Activated CD4-positive, CD25-positive, alpha-beta regulatory T cell (primary cell): ENCODE measurements around the gene SLC49A3.
"Not testable (repeated sequence)": the region's sequence is repeated elsewhere in the genome, so short reads cannot be mapped to it uniquely, and the experiment has no call there.

Source experiments
- DNase-seq, 4 experiments: peaks; one replicate each; lab custom pipeline; 2025; lab: John Stamatoyannopoulos, UW

Gene SLC49A3

GRCh38 chr4:653831-654502 is 35.0 kb downstream of the SLC49A3 start:
- DNase-seq: no peak

GRCh38 chr4:653080-653821 is 35.7 kb downstream of the SLC49A3 start:
- no peak for DNase-seq

GRCh38 chr4:651884-652642 is 36.9 kb downstream of the SLC49A3 start:
- no peak for DNase-seq

- no peak for DNase-seq
Observed at GRCh38 chr4:650951-651883, 37.7 kb downstream of the SLC49A3 start.

GRCh38 chr4:650461-650860 is 38.5 kb downstream of the SLC49A3 start:
- no peak for DNase-seq

- DNase-seq: no peak
Observed at GRCh38 chr4:649751-650310, 39.1 kb downstream of the SLC49A3 start.

GRCh38 chr4:649293-649625 is 39.7 kb downstream of the SLC49A3 start:
- DNase-seq: no peak

- no peak for DNase-seq
Observed at GRCh38 chr4:648579-649292, 40.2 kb downstream of the SLC49A3 start.

GRCh38 chr4:647481-647880 is 41.5 kb downstream of the SLC49A3 start:
- no peak for DNase-seq

GRCh38 chr4:646460-646859 is 42.5 kb downstream of the SLC49A3 start:
- no peak for DNase-seq

GRCh38 chr4:642366-642765 is 46.6 kb downstream of the SLC49A3 start:
- DNase-seq: not testable (repeated sequence)

- no peak for DNase-seq
Observed at GRCh38 chr4:637536-638280, 51.2 kb downstream of the SLC49A3 start.

GRCh38 chr4:636628-637159 is 52.3 kb downstream of the SLC49A3 start:
- DNase-seq: no peak

- no peak for DNase-seq
Observed at GRCh38 chr4:635851-636627, 52.9 kb downstream of the SLC49A3 start.

GRCh38 chr4:635066-635835 is 53.7 kb downstream of the SLC49A3 start:
- not testable (repeated sequence) for DNase-seq

- DNase-seq: no peak
Observed at GRCh38 chr4:634599-634985, 54.4 kb downstream of the SLC49A3 start.

GRCh38 chr4:633976-634598 is 54.9 kb downstream of the SLC49A3 start:
- DNase-seq: no peak

GRCh38 chr4:633406-633805 is 55.5 kb downstream of the SLC49A3 start:
- DNase-seq: no peak
